Vagina (tissue), 2 donors: ENCODE data around the gene DROSHA.

Experiments used
- POLR2A ChIP-seq, 2 donors: fragments of 450-650 bp; IDR thresholded peaks; one replicate each; pipeline ENCODE4 v1.6.1; 2017; ENCODE audit warnings: antibody characterized with exemption in 2 of 2, mild to moderate bottlenecking in 2 of 2, moderate library complexity in 2 of 2
- POLR2AphosphoS5 ChIP-seq, 2 donors: sonication (generic); formaldehyde crosslinking; IDR thresholded peaks; one replicate each; pipeline ENCODE4 v1.9.0; 2017; ENCODE audit warnings: antibody characterized with exemption in 2 of 2, mild to moderate bottlenecking in 2 of 2, low read depth in 1 of 2; ENCODE audit not compliant: insufficient read depth in 1 of 2
- TF ChIP-seq, protein P1 (sequence below), 3 experiments: fragments of 450-650 bp in 2 of 3; fragments of 200-600 bp in 1 of 3; sonication (generic) in 1 of 3; IDR thresholded peaks; one replicate each; pipeline ENCODE4 v1.5.1; 2017 to 2019; ENCODE audit warnings: antibody characterized with exemption in 3 of 3, mild to moderate bottlenecking in 2 of 3, moderate library complexity in 2 of 3

GRCh38 chr5:31415009-31415923 is 116.6 kb downstream of the DROSHA start:
- TF ChIP-seq, protein P1, sequence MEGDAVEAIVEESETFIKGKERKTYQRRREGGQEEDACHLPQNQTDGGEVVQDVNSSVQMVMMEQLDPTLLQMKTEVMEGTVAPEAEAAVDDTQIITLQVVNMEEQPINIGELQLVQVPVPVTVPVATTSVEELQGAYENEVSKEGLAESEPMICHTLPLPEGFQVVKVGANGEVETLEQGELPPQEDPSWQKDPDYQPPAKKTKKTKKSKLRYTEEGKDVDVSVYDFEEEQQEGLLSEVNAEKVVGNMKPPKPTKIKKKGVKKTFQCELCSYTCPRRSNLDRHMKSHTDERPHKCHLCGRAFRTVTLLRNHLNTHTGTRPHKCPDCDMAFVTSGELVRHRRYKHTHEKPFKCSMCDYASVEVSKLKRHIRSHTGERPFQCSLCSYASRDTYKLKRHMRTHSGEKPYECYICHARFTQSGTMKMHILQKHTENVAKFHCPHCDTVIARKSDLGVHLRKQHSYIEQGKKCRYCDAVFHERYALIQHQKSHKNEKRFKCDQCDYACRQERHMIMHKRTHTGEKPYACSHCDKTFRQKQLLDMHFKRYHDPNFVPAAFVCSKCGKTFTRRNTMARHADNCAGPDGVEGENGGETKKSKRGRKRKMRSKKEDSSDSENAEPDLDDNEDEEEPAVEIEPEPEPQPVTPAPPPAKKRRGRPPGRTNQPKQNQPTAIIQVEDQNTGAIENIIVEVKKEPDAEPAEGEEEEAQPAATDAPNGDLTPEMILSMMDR (IDR thresholded peaks at IDR 0.05) = no peak
- TF ChIP-seq POLR2A (IDR thresholded peaks at IDR 0.05) (no peak), POLR2AphosphoS5 (IDR thresholded peaks at IDR 0.05; ENCODE audit: insufficient read depth in 1 of 2, low read depth in 1 of 2) (no peak)
